ENCODE data around the gene XPR1. TPM values are rescaled to one million over a fixed set of nuclear protein-coding genes. Genes with fewer than 3 reads are reported as not detected.

Gene XPR1
- total RNA-seq, 1 experiment from 2014 or later: 36.1 TPM

GRCh38 chr1:180924939-180925338 lies 293.1 kb downstream of the XPR1 start:
- H3K27ac ChIP-seq (ENCODE audit: low read length): no peak overlapping the region
- BruUV-seq (replicated peaks): no TSS peak
- DNase-seq (ENCODE audit: low read depth, low spot score): no peak
- TF ChIP-seq CTCF (IDR thresholded peaks at IDR 0.05): no peak
- no peak for TF ChIP-seq TCF7L2 (IDR thresholded peaks at IDR 0.05; ENCODE audit: low read depth, low read length)
- no peak for TF ChIP-seq REST (IDR thresholded peaks at IDR 0.05; ENCODE audit: insufficient read depth in 1 of 2, low read depth in 2 of 2, low read length in 1 of 2)
- no peak for TF ChIP-seq POLR2AphosphoS5 (IDR thresholded peaks at IDR 0.05; ENCODE audit: low read depth, low read length)
- TF ChIP-seq SIN3A (IDR thresholded peaks at IDR 0.05; ENCODE audit: borderline replicate concordance, insufficient read depth, low read depth, low read length): no peak
- H3K4me1 ChIP-seq (ENCODE audit: control insufficient read depth, insufficient read depth, low read length): peaks cover 7% of the 10 kb centered on the region
- H3K4me3 ChIP-seq (ENCODE audit: low read depth in 2 of 2, low read length in 2 of 2): no peak overlapping the region
- no peak for ATAC-seq
- H3K9me3 ChIP-seq (ENCODE audit: control insufficient read depth, insufficient read depth, low read depth, low read length): no peaks in the 10 kb centered on the region
- H3K36me3 ChIP-seq (ENCODE audit: control insufficient read depth, insufficient read depth, low read length): no peaks in the 10 kb centered on the region
- in situ Hi-C loops (cut with HindIII; ENCODE audit: low pct_unique_long_range_greater_than_20kb, low sequenced_read_pairs): no loop called here
- CTCF ChIA-PET: no interaction called here
- intact Hi-C loops (cut with micrococcal nuclease; ENCODE audit: unreplicated experiment): no loop called here
- POLR2A ChIA-PET: no interaction called here
- H3K27me3 ChIP-seq (ENCODE audit: control insufficient read depth, insufficient read depth, low read length): no peaks in the 10 kb centered on the region

- DNase-seq (ENCODE audit: low read depth, low spot score) (no peak), ATAC-seq (no peak)
- POLR2A ChIA-PET: no interaction called here
- Histone ChIP-seq H3K27me3 (ENCODE audit: control insufficient read depth, insufficient read depth, low read length) (no peaks in the 10 kb centered on the region), H3K4me1 (ENCODE audit: control insufficient read depth, insufficient read depth, low read length) (peaks cover 7% of the 10 kb centered on the region), H3K27ac (ENCODE audit: low read length) (no peak overlapping the region), H3K36me3 (ENCODE audit: control insufficient read depth, insufficient read depth, low read length) (no peaks in the 10 kb centered on the region), H3K9me3 (ENCODE audit: control insufficient read depth, insufficient read depth, low read depth, low read length) (no peaks in the 10 kb centered on the region), H3K4me3 (ENCODE audit: low read depth in 2 of 2, low read length in 2 of 2) (no peak overlapping the region)
- BruUV-seq (replicated peaks): no TSS peak
- TF ChIP-seq SIN3A (IDR thresholded peaks at IDR 0.05; ENCODE audit: borderline replicate concordance, insufficient read depth, low read depth, low read length) (no peak), REST (IDR thresholded peaks at IDR 0.05; ENCODE audit: insufficient read depth in 1 of 2, low read depth in 2 of 2, low read length in 1 of 2) (no peak), POLR2AphosphoS5 (IDR thresholded peaks at IDR 0.05; ENCODE audit: low read depth, low read length) (no peak), TCF7L2 (IDR thresholded peaks at IDR 0.05; ENCODE audit: low read depth, low read length) (no peak), CTCF (IDR thresholded peaks at IDR 0.05) (no peak)
- intact Hi-C loops (cut with micrococcal nuclease; ENCODE audit: unreplicated experiment) (no loop called here), in situ Hi-C loops (cut with HindIII; ENCODE audit: low pct_unique_long_range_greater_than_20kb, low sequenced_read_pairs) (no loop called here)
- CTCF ChIA-PET: no interaction called here
Measured at GRCh38 chr1:180925471-180926051, 293.7 kb downstream of the XPR1 start.
